Measurements from ENCODE around the gene TSC2.

DNA sequence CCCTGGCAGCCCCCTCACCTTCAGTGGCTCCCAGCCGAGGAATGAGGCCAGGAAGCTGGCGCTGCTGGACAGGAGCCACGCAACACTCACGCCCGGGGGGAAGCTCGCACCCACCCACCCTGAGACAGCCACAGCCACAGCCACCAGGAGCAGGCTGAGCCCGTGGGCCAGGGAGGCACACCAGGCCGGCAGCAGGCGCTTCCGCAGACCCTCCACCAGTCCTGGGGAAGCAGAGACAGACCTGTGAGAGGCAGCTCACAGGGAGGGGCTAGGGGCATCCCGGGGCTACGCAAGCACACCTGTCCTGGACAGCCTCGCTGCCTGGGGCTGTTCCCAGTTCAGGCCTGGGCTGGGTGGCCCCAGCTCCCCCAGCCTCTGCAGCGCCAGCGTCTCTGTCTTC is 46.0 kb downstream of the TSC2 start:
- TF ChIP-seq, protein P1, sequence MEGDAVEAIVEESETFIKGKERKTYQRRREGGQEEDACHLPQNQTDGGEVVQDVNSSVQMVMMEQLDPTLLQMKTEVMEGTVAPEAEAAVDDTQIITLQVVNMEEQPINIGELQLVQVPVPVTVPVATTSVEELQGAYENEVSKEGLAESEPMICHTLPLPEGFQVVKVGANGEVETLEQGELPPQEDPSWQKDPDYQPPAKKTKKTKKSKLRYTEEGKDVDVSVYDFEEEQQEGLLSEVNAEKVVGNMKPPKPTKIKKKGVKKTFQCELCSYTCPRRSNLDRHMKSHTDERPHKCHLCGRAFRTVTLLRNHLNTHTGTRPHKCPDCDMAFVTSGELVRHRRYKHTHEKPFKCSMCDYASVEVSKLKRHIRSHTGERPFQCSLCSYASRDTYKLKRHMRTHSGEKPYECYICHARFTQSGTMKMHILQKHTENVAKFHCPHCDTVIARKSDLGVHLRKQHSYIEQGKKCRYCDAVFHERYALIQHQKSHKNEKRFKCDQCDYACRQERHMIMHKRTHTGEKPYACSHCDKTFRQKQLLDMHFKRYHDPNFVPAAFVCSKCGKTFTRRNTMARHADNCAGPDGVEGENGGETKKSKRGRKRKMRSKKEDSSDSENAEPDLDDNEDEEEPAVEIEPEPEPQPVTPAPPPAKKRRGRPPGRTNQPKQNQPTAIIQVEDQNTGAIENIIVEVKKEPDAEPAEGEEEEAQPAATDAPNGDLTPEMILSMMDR (IDR thresholded peaks at IDR 0.05), result no peak
- no peak for TF ChIP-seq POLR2A (IDR thresholded peaks at IDR 0.05)
